H9 (cell line): Measurements from ENCODE around the gene SECISBP2. TPM values are rescaled to one million over a fixed set of nuclear protein-coding genes. Genes with fewer than 3 reads are reported as not detected.

Source experiments
- DNase-seq: peaks from one replicate; pipeline ENCODE4 v3.0.0-alpha.2; 2017
- H2AFZ ChIP-seq: one replicate; pipeline ENCODE4 v1.6.1; 2013; ENCODE audit warnings: mild to moderate bottlenecking, low read length, control low read depth, moderate library complexity
- H2AK5ac ChIP-seq: 2 replicates; pipeline ENCODE4 v1.6.1; 2013; ENCODE audit warnings: low read length, control low read depth, mixed read lengths; ENCODE audit not compliant: insufficient read length
- H2BK120ac ChIP-seq: one replicate; pipeline ENCODE4 v1.6.1; 2013; ENCODE audit warnings: low read depth, mild to moderate bottlenecking, low read length, control low read depth, inconsistent platforms; ENCODE audit not compliant: poor library complexity, severe bottlenecking
- H2BK12ac ChIP-seq: 2 replicates; pipeline ENCODE4 v1.6.1; 2013; ENCODE audit warnings: low read length, control low read depth, mixed read lengths, low read depth; ENCODE audit not compliant: insufficient read length
- H2BK15ac ChIP-seq: 2 replicates; pipeline ENCODE4 v1.6.1; 2013; ENCODE audit warnings: low read depth, low read length, control low read depth
- H2BK20ac ChIP-seq: one replicate; pipeline ENCODE4 v1.6.1; 2013; ENCODE audit warnings: low read depth, mild to moderate bottlenecking, low read length, control low read depth, inconsistent platforms; ENCODE audit not compliant: poor library complexity, severe bottlenecking
- H2BK5ac ChIP-seq: 2 replicates; pipeline ENCODE4 v1.6.1; 2013; ENCODE audit warnings: low read length, control low read depth, mixed read lengths; ENCODE audit not compliant: insufficient read length
- H3K14ac ChIP-seq: 2 replicates; pipeline ENCODE4 v1.6.1; 2013; ENCODE audit warnings: low read length, control low read depth; ENCODE audit not compliant: insufficient read depth
- H3K18ac ChIP-seq: 2 replicates; pipeline ENCODE4 v1.6.1; 2013; ENCODE audit warnings: low read depth, mild to moderate bottlenecking, mixed read lengths, low read length, control low read depth; ENCODE audit not compliant: insufficient read length
- H3K23ac ChIP-seq: 2 replicates; pipeline ENCODE4 v1.6.1; 2013; ENCODE audit warnings: low read length, control low read depth, mixed read lengths, low read depth; ENCODE audit not compliant: insufficient read length
- H3K23me2 ChIP-seq: 2 replicates; pipeline ENCODE4 v1.6.1; 2013; ENCODE audit warnings: low read depth, mild to moderate bottlenecking, mixed read lengths, low read length, control low read depth; ENCODE audit not compliant: insufficient read length, poor library complexity, severe bottlenecking
- H3K27ac ChIP-seq: 2 replicates; pipeline ENCODE4 v1.5.1; 2013; ENCODE audit warnings: low read length, control low read depth, mixed read lengths, low read depth; ENCODE audit not compliant: insufficient read length
- H3K27me3 ChIP-seq: 2 replicates; pipeline ENCODE4 v1.6.1; 2013; ENCODE audit warnings: low read length, control low read depth, inconsistent platforms; ENCODE audit not compliant: insufficient read depth
- H3K4ac ChIP-seq: 2 replicates; pipeline ENCODE4 v1.6.1; 2013; ENCODE audit warnings: low read depth, mild to moderate bottlenecking, control low read depth, inconsistent platforms, low read length, moderate library complexity
- H3K4me1 ChIP-seq: 2 replicates; pipeline ENCODE4 v1.6.1; 2013; ENCODE audit warnings: low read length, control low read depth, inconsistent platforms; ENCODE audit not compliant: insufficient read depth
- H3K4me2 ChIP-seq: 2 replicates; pipeline ENCODE4 v1.6.1; 2013; ENCODE audit warnings: low read length, control low read depth, mixed read lengths; ENCODE audit not compliant: insufficient read length, insufficient read depth
- H3K56ac ChIP-seq: 2 replicates; pipeline ENCODE4 v1.6.1; 2013; ENCODE audit warnings: low read depth, mild to moderate bottlenecking, mixed read lengths, low read length, control low read depth; ENCODE audit not compliant: insufficient read length
- H3K79me1 ChIP-seq: 2 replicates; pipeline ENCODE4 v1.6.1; 2013; ENCODE audit warnings: low read depth, mild to moderate bottlenecking, moderate library complexity, low read length, control low read depth, inconsistent platforms; ENCODE audit not compliant: insufficient read depth, poor library complexity, severe bottlenecking
- H3K79me2 ChIP-seq: 2 replicates; pipeline ENCODE4 v1.6.1; 2013; ENCODE audit warnings: low read length, control low read depth, inconsistent platforms; ENCODE audit not compliant: insufficient read depth
- H3K9ac ChIP-seq: 2 replicates; pipeline ENCODE4 v1.6.1; 2013; ENCODE audit warnings: low read length, control low read depth, mixed read lengths; ENCODE audit not compliant: insufficient read length; ENCODE audit errors: extremely low read depth
- H3K9me3 ChIP-seq: one replicate; pipeline ENCODE4 v1.6.1; 2013; ENCODE audit warnings: low read depth, low read length, inconsistent platforms; ENCODE audit not compliant: control insufficient read depth
- H3T11ph ChIP-seq: one replicate; pipeline ENCODE4 v1.6.1; 2013; ENCODE audit warnings: mild to moderate bottlenecking, low read length, control low read depth, inconsistent platforms
- H4K20me1 ChIP-seq: one replicate; pipeline ENCODE4 v1.6.1; 2013; ENCODE audit not compliant: control insufficient read depth, insufficient read length, insufficient read depth
- H4K5ac ChIP-seq: 2 replicates; pipeline ENCODE4 v1.6.1; 2013; ENCODE audit warnings: low read depth, mild to moderate bottlenecking, mixed read lengths, low read length, control low read depth; ENCODE audit not compliant: insufficient read length
- H4K8ac ChIP-seq: replicated peaks from 2 replicates; pipeline ENCODE4 v1.6.1; 2013; ENCODE audit warnings: low read length, control low read depth, mixed read lengths, low read depth; ENCODE audit not compliant: insufficient read length
- H4K91ac ChIP-seq: 2 replicates; pipeline ENCODE4 v1.6.1; 2013; ENCODE audit warnings: low read depth, mild to moderate bottlenecking, moderate library complexity, mixed read lengths, low read length, control low read depth; ENCODE audit not compliant: insufficient read length
- H3K27ac Mint-ChIP-seq, 3 experiments: 2 replicates in 2 of 3; 3 replicates in 1 of 3; pipeline ENCODE4 v1.8.0; 2020 to 2021; ENCODE audit warnings: mixed read lengths in 3 of 3, mild to moderate bottlenecking in 1 of 3, moderate library complexity in 1 of 3
- H3K27me3 Mint-ChIP-seq: 2 replicates; pipeline ENCODE4 v1.8.0; 2021; ENCODE audit warnings: low read depth, mild to moderate bottlenecking, moderate library complexity, mixed read lengths
- H3K36me3 Mint-ChIP-seq, 3 experiments: 2 replicates in 2 of 3; 3 replicates in 1 of 3; pipeline ENCODE4 v1.8.0; 2020 to 2021; ENCODE audit warnings: low read depth in 3 of 3, mixed read lengths in 3 of 3; ENCODE audit not compliant: insufficient read depth in 1 of 3
- H3K4me1 Mint-ChIP-seq, 2 experiments: 2 replicates each; pipeline ENCODE4 v1.8.0; 2020; ENCODE audit warnings: mixed read lengths in 2 of 2
- H3K4me3 Mint-ChIP-seq, 2 experiments: 2 replicates in 1 of 2; 3 replicates in 1 of 2; pipeline ENCODE4 v1.8.0; 2020 to 2021; ENCODE audit warnings: mild to moderate bottlenecking in 2 of 2, mixed read lengths in 2 of 2, moderate library complexity in 1 of 2
- H3K9me3 Mint-ChIP-seq, 2 experiments: 2 replicates in 1 of 2; 3 replicates in 1 of 2; pipeline ENCODE4 v1.8.0; 2020; ENCODE audit warnings: mild to moderate bottlenecking in 2 of 2, mixed read lengths in 2 of 2, moderate library complexity in 1 of 2
- CTCF ChIP-seq: fragments of 200-600 bp; sonication (generic); conservative IDR thresholded peaks from 3 replicates; pipeline ENCODE4 v1.8.0; 2021; ENCODE audit warnings: antibody characterized with exemption, mild to moderate bottlenecking
- WGBS: extraction: QIAGEN DNeasy Blood & Tissue Kit; methylation state at CpG from one replicate; pipeline ENCODE4 v1.1.7; 2013; ENCODE audit warnings: missing lambda C conversion rate, low lambda C conversion rate, mixed read lengths; ENCODE audit not compliant: insufficient read length; ENCODE audit errors: extremely low coverage; 5-methylcytosine and 5-hydroxymethylcytosine counted together
- total RNA-seq: library from RNA; stranded (reverse); gene quantifications from 2 replicates; pipeline ENCODE4 v1.2.1, GENCODE V29; 2021

SECISBP2 gene
- total RNA-seq, 1 experiment from 2014 or later: 62.7 TPM

- Histone ChIP-seq H2BK120ac (no peak overlapping the region), H3K14ac (no peak overlapping the region), H3K23ac (no peak overlapping the region), H3K79me1 (no peaks in the 10 kb centered on the region), H3T11ph (no peak overlapping the region), H3K9me3 (no peaks in the 10 kb centered on the region), H3K23me2 (no peaks in the 10 kb centered on the region), H3K56ac (no peak overlapping the region), H3K18ac (no peak overlapping the region), H3K27me3 (no peaks in the 10 kb centered on the region), H3K79me2 (no peaks in the 10 kb centered on the region), H4K91ac (no peak overlapping the region), H2BK20ac (no peak overlapping the region), H2BK5ac (no peak overlapping the region), H4K8ac (no peak overlapping the region), H2AFZ (no peak overlapping the region), H3K4me2 (no peak overlapping the region), H3K27ac (no peak overlapping the region), H3K9ac (no peak overlapping the region), H4K20me1 (no peaks in the 10 kb centered on the region), H2BK15ac (no peak overlapping the region), H4K5ac (no peak overlapping the region), H3K4ac (no peak overlapping the region), H3K4me1 (no peaks in the 10 kb centered on the region), H2BK12ac (no peak overlapping the region), H2AK5ac (no peak overlapping the region)
- Mint-ChIP-seq H3K36me3 (peaks cover 48 to 86% (median 85%) of the 10 kb centered on the region in 3 experiments), H3K4me3 (no peak overlapping the region), H3K27ac (peak overlapping the region in 2 of 3 experiments; percentile 6 to 9; a peak in 2 of 7 replicates), H3K27me3 (no peaks in the 10 kb centered on the region; the same call in 1 of the 2 replicates), H3K4me1 (no peaks in the 10 kb centered on the region), H3K9me3 (no peaks in the 10 kb centered on the region)
- DNase-seq: no peak
- no peak for TF ChIP-seq CTCF
- no CpG with 5 or more reads among the region's 12 CpGs for WGBS
These were observed 76.1 kb downstream of the SECISBP2 start for GRCh38 chr9:89394412-89394811.
